ENCODE data around the gene ELMOD3. TPM values are rescaled to one million over a fixed set of nuclear protein-coding genes. Genes with fewer than 3 reads are reported as not detected.
"Not testable (repeated sequence)": the region's sequence is repeated elsewhere in the genome, so short reads cannot be mapped to it uniquely, and the experiment has no call there.

ELMOD3 gene
- total RNA-seq, 4 donors from 2014 or later, result 23.4 to 34.5 (median 31.4) TPM

DNA sequence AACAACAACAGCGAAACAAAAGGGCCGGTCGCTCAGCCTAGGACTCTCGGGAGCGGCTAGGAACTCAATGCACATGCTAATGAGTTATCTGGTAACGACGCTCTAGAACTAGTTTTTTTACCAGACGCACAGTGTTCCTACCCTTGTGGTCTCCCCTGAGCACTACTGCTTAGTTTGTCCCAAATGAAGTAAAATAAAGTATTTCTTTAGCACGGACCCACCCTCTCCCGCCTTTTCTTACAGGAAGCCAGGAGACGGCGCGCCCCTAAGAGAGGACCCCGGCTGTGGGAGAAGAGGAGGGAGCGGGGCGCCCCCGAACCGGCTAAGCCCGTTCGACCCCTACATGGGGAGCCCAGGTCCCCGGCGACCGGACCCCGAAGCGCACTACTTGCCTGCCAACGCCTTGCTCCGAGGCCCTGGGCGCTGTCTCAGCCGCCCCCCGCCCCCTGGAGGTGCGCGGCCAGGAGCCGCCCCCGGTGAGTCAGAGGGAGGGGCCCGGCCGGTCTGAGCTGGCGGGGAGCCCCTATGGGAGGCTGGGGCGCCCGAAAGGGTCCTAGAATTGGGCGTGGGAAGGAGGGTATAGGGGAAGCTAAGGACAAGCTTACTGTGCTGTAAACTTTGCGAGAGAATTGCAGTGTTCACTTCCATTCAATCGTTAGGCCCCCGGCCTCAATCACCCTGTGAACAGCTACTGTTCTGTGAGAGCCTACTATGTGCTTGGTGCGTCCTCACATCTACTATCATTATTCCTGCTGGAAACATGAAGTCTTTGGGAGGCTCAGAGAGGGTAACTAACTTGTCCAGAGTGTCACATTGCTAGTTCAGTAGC, 59.2 kb downstream of the ELMOD3 start:
- H3K4me3 ChIP-seq (replicated peaks in 1 of 3), result peak overlapping the region; percentile 19 to 53 (median 52)
- TF ChIP-seq, protein P1, sequence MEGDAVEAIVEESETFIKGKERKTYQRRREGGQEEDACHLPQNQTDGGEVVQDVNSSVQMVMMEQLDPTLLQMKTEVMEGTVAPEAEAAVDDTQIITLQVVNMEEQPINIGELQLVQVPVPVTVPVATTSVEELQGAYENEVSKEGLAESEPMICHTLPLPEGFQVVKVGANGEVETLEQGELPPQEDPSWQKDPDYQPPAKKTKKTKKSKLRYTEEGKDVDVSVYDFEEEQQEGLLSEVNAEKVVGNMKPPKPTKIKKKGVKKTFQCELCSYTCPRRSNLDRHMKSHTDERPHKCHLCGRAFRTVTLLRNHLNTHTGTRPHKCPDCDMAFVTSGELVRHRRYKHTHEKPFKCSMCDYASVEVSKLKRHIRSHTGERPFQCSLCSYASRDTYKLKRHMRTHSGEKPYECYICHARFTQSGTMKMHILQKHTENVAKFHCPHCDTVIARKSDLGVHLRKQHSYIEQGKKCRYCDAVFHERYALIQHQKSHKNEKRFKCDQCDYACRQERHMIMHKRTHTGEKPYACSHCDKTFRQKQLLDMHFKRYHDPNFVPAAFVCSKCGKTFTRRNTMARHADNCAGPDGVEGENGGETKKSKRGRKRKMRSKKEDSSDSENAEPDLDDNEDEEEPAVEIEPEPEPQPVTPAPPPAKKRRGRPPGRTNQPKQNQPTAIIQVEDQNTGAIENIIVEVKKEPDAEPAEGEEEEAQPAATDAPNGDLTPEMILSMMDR (IDR thresholded peaks at IDR 0.05), result peak in 1 of 6 experiments; percentile 16
- peak in 1 of 2 donors; percentile 81 for TF ChIP-seq POLR2A (IDR thresholded peaks at IDR 0.05)
- H3K9me3 ChIP-seq, result no peaks in the 10 kb centered on the region
- peak; percentile 73 to 74 for DNase-seq
- intact Hi-C loops (cut with DNase I), result loop anchor here (10.0 kb wide), 1 partner anchor 59 kb away; the partner anchor contains the start of genes ELMOD3 and RETSAT
- H3K27me3 ChIP-seq, result no peaks in the 10 kb centered on the region
- peak overlapping the region; percentile 66 to 87 (median 83) for H3K27ac ChIP-seq
- peaks cover 56 to 64% of the 10 kb centered on the region in 2 donors for H3K4me1 ChIP-seq
- 6 to 8% methylated on average over 26 to 41 of the region's 44 CpGs for WGBS, 2 donors
- H3K36me3 ChIP-seq, result no peaks in the 10 kb centered on the region

DNA sequence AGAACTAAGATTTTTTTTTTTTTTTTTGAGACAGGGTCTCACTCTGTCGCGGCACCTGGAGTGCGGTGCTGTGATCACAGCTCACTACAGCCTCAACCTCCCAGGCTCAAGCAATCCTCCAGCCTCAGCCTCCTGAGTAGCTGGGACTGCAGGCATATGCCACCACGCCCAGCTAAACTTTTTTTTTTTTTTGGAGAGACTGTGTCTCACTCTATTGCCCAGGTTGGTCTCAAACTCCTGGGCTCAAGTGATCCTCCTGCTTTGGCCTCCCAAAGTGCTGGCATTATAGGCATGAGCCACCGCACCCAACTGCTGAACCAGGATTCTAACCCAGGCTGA, 59.8 kb downstream of the ELMOD3 start:
- peak overlapping the region in 1 of 3 donors; percentile 53 for H3K4me3 ChIP-seq (replicated peaks in 1 of 3)
- WGBS, 2 donors, result 73 to 86% methylated on average over 5 of the region's 5 CpGs

DNA sequence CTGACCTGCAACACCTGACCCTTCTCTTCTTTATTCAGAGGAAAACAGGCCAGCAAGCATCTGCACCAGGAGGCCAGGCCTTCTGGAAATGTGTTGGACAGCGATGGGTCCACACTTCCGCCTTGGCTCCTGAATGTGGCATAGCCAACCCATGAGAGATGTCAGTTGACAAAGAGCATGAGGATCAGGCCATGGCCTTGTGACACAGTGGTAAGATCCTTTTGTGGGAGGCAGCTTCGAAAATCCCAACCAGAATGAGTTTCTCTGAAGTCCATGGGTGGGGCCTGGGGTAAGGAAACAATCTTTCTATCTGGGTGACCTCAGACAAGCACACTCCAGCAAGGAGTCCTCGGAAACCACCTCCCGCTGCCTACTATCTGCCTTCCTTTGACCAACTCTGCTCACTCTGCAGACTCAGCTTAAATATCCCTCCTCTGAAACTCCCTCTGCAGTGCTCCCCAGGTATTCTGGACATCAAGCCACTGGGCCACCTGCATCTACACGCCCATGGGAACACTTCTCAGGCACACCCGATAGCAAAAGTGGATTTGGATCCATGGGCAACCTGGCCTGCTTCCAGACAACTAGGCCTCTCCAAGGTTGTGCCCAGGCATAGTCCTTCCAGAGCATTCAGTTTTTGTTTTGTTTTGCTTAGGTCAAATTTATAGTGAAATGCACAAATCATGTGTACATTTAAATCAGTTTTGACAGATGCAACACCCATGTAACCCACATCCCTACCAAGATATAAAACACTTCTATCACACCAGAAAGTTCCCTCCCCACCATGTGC, 60.4 kb downstream of the ELMOD3 start:
- 48 to 70% methylated on average over 7 of the region's 7 CpGs for WGBS, 2 donors

More for the DNA sequence above, 59.8 kb downstream of the ELMOD3 start:
- not testable (repeated sequence) for H3K9me3 ChIP-seq, H3K27me3 ChIP-seq, DNase-seq, H3K36me3 ChIP-seq
- Histone ChIP-seq H3K27ac (peak overlapping the region; percentile 66 to 87 (median 83)), H3K4me1 (peaks cover 56 to 64% of the 10 kb centered on the region in 2 donors)
- intact Hi-C loops (cut with DNase I), result loop anchor here (10.0 kb wide), 1 partner anchor 60 kb away; the partner anchor contains the start of genes ELMOD3 and RETSAT

DNA sequence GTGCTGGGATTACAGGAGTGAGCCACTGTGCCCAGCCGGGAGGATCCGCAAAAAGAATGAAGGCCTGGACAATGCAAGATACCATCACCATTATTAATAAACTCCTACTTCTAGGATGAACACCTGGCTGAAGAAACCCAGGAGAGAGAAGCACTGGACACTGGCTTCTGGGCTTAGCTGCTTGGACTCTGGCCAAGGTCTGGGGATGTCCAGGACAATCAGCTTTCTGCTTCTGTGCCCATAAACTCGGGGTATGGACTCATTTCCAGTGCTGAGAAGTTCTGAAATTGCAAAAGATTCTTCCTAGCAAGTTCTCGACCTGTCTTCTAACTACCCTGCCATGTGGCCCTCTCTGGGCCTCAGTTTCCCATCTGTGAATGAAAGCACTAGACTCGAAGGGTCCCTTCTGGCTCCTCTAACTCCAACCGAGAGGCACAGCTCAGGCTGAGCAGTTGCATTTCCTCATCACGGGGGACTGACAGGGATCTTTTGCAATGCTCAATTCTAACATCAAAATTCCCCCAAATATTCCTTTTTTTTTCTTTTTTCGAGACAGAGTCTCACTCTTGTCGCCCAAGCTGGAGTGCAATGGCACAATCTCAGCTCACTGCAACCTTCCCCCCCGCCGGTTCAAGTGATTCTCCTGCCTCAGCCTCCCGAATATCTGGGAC, 61.5 kb downstream of the ELMOD3 start:
- Histone ChIP-seq H3K27ac (peak overlapping the region in 2 of 3 donors; percentile 83 to 87), H3K4me1 (peaks cover 62 to 64% of the 10 kb centered on the region in 2 donors)
- TF ChIP-seq POLR2A (IDR thresholded peaks at IDR 0.05), result no peak
- TF ChIP-seq, protein P1 (IDR thresholded peaks at IDR 0.05), result no peak

More for the DNA sequence above, 60.4 kb downstream of the ELMOD3 start:
- no peaks in the 10 kb centered on the region for H3K27me3 ChIP-seq
- H3K27ac ChIP-seq, result peak overlapping the region; percentile 66 to 87 (median 83)
- TF ChIP-seq, protein P1 (IDR thresholded peaks at IDR 0.05), result no peak
- TF ChIP-seq POLR2A (IDR thresholded peaks at IDR 0.05), result peak in 1 of 2 donors; percentile 42
- H3K4me3 ChIP-seq (replicated peaks in 1 of 3), result no peak overlapping the region
- peaks cover 58 to 64% of the 10 kb centered on the region in 2 donors for H3K4me1 ChIP-seq
- H3K9me3 ChIP-seq, result no peaks in the 10 kb centered on the region
- peak; percentile 65 to 68 for DNase-seq
- intact Hi-C loops (cut with DNase I), result loop anchor here (10.0 kb wide), 1 partner anchor 60 kb away; the partner anchor contains the start of genes ELMOD3 and RETSAT
- no peaks in the 10 kb centered on the region for H3K36me3 ChIP-seq

More for the DNA sequence above, 61.5 kb downstream of the ELMOD3 start:
- WGBS, 2 donors, result 83 to 85% methylated on average over 12 of the region's 12 CpGs
- H3K9me3 ChIP-seq, result no peaks in the 10 kb centered on the region
- no peaks in the 10 kb centered on the region for H3K27me3 ChIP-seq
- intact Hi-C loops (cut with DNase I), result loop anchor here (10.0 kb wide), 1 partner anchor 61 kb away; the partner anchor contains the start of genes ELMOD3 and RETSAT
- H3K4me3 ChIP-seq (replicated peaks in 1 of 3), result no peak overlapping the region
- no peaks in the 10 kb centered on the region for H3K36me3 ChIP-seq
- no peak for DNase-seq
